ENCODE data around the gene ANKRD45. TPM values are rescaled to one million over a fixed set of nuclear protein-coding genes. Genes with fewer than 3 reads are reported as not detected.

Gene ANKRD45
- total and polyA plus RNA-seq, 2 of the 13 experiments (the other 11 are each of a cell fraction or from before 2014, with no cell fraction given): not detected

GRCh38 chr1:173573596-173573995 lies 96.1 kb downstream of the ANKRD45 start:
- no TSS peak for BruUV-seq (replicated peaks)
- Histone ChIP-seq H4K20me1 (ENCODE audit: insufficient read depth, low read length) (no peaks in the 10 kb centered on the region), H3K9me3 (ENCODE audit: low read length) (no peaks in the 10 kb centered on the region), H3K79me2 (ENCODE audit: insufficient read depth, low read length) (no peaks in the 10 kb centered on the region), H3K27me3 (ENCODE audit: control insufficient read depth in 1 of 2, insufficient read depth in 2 of 2, low read length in 2 of 2) (peaks cover 0 to 11% of the 10 kb centered on the region in 2 experiments; a peak in 3 of 5 replicates), H3K4me2 (ENCODE audit: low read depth, low read length) (no peak overlapping the region), H3K4me1 (ENCODE audit: insufficient read depth, low read length) (no peaks in the 10 kb centered on the region), H3K27ac (ENCODE audit: extremely low read length, insufficient read depth, low read length) (no peak overlapping the region), H3K4me3 (replicated peaks in 1 of 3; ENCODE audit: insufficient read depth in 1 of 3, low read depth in 2 of 3, low read length in 3 of 3) (no peak overlapping the region), H3K36me3 (replicated peaks in 1 of 2; ENCODE audit: control insufficient read depth in 1 of 2, insufficient read depth in 2 of 2, low read length in 2 of 2) (no peaks in the 10 kb centered on the region), H3K9ac (ENCODE audit: insufficient read depth, low read depth, low read length) (no peak overlapping the region), H2AFZ (ENCODE audit: low read length) (no peak overlapping the region)
- 10% methylated on average over 4 of the region's 4 CpGs for WGBS (ENCODE audit: low lambda C conversion rate)
- DNase-seq (ENCODE audit: low spot score) (no peak), ATAC-seq (no peak), FAIRE-seq (no peak)
- in situ Hi-C loops (cut with HindIII; ENCODE audit: extremely low pct_ligation_motif_present, low pct_unique_long_range_greater_than_20kb) (no loop called here), intact Hi-C loops (cut with micrococcal nuclease; ENCODE audit: unreplicated experiment) (no loop called here)
- TF ChIP-seq, protein P1, sequence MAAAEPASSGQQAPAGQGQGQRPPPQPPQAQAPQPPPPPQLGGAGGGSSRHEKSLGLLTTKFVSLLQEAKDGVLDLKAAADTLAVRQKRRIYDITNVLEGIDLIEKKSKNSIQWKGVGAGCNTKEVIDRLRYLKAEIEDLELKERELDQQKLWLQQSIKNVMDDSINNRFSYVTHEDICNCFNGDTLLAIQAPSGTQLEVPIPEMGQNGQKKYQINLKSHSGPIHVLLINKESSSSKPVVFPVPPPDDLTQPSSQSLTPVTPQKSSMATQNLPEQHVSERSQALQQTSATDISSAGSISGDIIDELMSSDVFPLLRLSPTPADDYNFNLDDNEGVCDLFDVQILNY (CRISPR knock-in tag; conservative IDR thresholded peaks at IDR 0.05): no peak
- no peak for TF ChIP-seq DNMT1 (CRISPR knock-in tag; IDR thresholded peaks at IDR 0.05)
- TF ChIP-seq CENPX (CRISPR knock-in tag; IDR thresholded peaks at IDR 0.05): no peak
- TF ChIP-seq HNF4A (CRISPR knock-in tag; IDR thresholded peaks at IDR 0.05): no peak
- no peak for TF ChIP-seq HINFP (CRISPR knock-in tag; IDR thresholded peaks at IDR 0.05; ENCODE audit: low read depth)
- no peak for TF ChIP-seq ZNF607 (CRISPR knock-in tag; IDR thresholded peaks at IDR 0.05; ENCODE audit: borderline replicate concordance)
- POLR2A ChIA-PET: no interaction called here
- CTCF ChIA-PET (ENCODE audit: low intra/inter-chr PET ratio, low total read pairs): no interaction called here
